ENCODE data around the gene GASK1A.

GASK1A gene

DNA sequence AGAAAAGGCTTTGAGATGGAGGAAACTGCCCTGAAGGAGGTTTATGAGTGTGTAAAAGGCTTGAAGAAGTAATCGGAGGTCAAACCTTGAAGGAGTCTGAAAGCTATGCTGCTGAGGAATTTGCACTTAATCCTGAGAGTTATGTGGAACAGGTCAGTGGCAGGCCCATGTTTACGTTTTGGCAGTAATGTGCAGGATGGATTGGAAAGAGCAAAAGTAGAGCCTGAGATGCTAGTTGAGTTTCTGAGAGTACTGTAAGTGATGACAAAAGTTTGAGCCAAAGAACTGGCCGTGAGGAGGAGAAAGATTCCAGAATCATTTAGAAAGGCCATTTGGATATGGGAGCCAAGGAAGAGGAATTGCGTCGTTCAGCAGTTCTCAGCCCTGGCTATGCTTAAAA, 3.2 kb upstream of the GASK1A start:
- POLR2A ChIA-PET: no interaction called here
- CTCF ChIA-PET: interaction anchor here (1.4 kb wide), 1 partner anchor 14 kb away, joined by 7 read pairs; no protein-coding TSS in a partner anchor
- TF ChIP-seq, protein P1, sequence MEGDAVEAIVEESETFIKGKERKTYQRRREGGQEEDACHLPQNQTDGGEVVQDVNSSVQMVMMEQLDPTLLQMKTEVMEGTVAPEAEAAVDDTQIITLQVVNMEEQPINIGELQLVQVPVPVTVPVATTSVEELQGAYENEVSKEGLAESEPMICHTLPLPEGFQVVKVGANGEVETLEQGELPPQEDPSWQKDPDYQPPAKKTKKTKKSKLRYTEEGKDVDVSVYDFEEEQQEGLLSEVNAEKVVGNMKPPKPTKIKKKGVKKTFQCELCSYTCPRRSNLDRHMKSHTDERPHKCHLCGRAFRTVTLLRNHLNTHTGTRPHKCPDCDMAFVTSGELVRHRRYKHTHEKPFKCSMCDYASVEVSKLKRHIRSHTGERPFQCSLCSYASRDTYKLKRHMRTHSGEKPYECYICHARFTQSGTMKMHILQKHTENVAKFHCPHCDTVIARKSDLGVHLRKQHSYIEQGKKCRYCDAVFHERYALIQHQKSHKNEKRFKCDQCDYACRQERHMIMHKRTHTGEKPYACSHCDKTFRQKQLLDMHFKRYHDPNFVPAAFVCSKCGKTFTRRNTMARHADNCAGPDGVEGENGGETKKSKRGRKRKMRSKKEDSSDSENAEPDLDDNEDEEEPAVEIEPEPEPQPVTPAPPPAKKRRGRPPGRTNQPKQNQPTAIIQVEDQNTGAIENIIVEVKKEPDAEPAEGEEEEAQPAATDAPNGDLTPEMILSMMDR (IDR thresholded peaks at IDR 0.05; ENCODE audit: insufficient read depth, low read length, missing control alignments): no peak
- no peak for DNase-seq (ENCODE audit: low read depth, low spot score)
- no peak overlapping the region for H3K4me3 ChIP-seq (ENCODE audit: low read depth, low read length)

DNA sequence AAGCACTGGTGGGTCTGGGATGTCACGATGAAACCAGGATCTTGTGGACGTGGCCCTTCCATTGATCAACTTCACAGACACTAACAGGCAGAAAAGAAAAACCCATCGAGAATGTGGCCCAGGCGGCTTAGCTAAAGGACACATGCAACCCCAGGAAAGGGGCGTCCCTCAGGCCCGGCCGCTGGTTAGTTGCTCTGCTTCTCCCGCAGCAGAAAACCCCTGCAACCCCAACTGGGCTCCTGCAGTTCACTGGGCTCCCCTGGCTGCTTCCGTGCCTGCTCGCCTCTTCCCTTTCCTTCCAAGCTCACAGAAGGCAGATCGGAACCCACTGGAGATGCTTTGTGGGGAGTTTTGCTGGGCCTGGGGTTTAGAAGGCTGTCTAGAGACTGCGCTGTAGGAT, 1.1 kb downstream of the GASK1A start:
- no peak overlapping the region for H3K4me3 ChIP-seq (ENCODE audit: low read depth, low read length)
- no peak for DNase-seq (ENCODE audit: low read depth, low spot score)
- CTCF ChIA-PET: interaction anchor here (1.0 to 2.3 kb wide), 2 partner anchors 19 to 81 kb away, joined by 3 to 7 read pairs; no protein-coding TSS in a partner anchor
- TF ChIP-seq, protein P1 (IDR thresholded peaks at IDR 0.05; ENCODE audit: insufficient read depth, low read length, missing control alignments): no peak
- POLR2A ChIA-PET: no interaction called here

DNA sequence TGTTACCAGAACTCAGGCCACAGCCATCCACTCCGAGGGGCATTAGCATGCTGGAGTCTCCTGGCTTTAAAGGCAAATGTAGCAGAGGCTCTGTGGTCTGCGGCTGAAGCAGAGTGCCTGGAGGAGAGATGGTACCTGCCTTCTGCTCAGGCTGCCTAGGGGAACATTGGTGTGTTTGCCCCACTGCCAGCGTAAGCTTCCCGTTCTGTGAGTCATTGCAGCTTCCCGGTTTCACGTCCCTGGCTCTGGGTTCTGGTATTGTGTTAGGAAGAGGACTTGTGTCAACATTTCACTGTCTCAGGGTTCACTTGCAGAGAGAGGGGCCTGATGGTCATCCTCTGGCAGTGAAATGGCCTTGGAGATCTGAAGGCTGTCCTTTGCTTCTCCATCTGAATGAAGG, 1.8 kb downstream of the GASK1A start:
- no peak overlapping the region for H3K4me3 ChIP-seq (ENCODE audit: low read depth, low read length)
- DNase-seq (ENCODE audit: low read depth, low spot score): no peak
- ChIA-PET POLR2A (no interaction called here), CTCF (interaction anchor here (1.0 to 2.3 kb wide), 2 partner anchors 16 to 19 kb away, joined by 3 to 7 read pairs; no protein-coding TSS in a partner anchor)
- TF ChIP-seq, protein P1 (IDR thresholded peaks at IDR 0.05; ENCODE audit: insufficient read depth, low read length, missing control alignments): no peak

DNA sequence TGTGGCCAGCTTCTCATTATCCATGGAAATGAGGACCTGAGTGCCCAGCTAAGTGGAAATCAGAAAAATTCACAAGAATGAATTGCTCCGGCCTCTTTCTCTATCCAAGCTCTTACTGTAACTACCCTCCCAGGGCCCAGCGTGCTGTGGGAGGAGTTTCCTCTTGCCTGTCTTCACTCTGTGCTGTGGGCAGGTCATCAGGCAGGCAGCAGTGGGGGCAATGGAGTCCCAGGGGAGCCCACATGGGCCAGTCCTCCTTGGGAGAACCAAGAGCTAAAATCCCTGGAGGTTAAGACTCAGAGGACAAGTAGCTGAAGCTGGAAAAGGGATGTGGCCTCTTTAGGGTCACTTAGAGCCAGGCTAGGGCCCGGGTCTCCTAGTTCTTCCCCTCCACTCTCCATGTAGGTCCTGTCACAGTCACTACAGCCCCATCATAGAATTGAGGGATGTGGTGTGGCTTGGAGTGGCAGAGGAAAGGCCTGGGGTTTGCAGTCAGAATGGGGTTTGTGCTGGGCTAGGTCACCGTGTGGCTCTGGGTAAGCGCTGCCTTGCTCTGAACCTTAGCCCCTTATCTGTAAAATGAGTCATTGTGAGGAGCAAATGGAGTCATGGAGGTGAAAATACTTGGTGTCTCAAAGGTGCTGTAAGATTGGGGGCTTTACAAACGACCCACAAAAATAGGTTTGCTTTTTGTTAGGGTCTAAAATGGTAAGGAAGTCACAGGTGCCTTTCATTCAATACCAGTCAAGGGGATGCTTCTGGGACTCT, 3.7 kb downstream of the GASK1A start:
- H3K4me3 ChIP-seq (ENCODE audit: low read depth, low read length): no peak overlapping the region
- POLR2A ChIA-PET: no interaction called here
- TF ChIP-seq, protein P1 (IDR thresholded peaks at IDR 0.05; ENCODE audit: insufficient read depth, low read length, missing control alignments): no peak
- DNase-seq (ENCODE audit: low read depth, low spot score): no peak
- CTCF ChIA-PET: no interaction called here

DNA sequence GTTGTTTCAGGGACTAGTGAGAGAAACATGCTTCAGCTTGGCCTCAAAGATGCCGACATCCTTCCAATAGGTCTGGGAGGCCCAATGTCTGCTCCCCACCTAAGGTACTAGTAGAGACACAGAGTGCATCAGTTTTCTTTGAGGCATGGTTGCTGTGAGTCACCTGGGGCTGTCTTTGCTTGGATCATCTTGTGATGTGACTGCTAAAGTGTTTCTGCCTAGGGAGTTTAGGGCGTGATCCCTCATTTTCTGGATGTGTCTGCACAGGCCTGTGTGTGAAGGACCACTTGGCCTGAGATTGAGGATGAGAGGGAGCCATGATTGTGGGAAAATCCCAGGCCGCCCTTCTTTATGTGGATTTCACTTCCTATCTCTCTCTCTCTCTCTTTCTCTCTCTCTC, 4.8 kb downstream of the GASK1A start:
- POLR2A ChIA-PET: no interaction called here
- TF ChIP-seq, protein P1 (IDR thresholded peaks at IDR 0.05; ENCODE audit: insufficient read depth, low read length, missing control alignments): no peak
- no peak overlapping the region for H3K4me3 ChIP-seq (ENCODE audit: low read depth, low read length)
- CTCF ChIA-PET: no interaction called here
- DNase-seq (ENCODE audit: low read depth, low spot score): no peak

DNA sequence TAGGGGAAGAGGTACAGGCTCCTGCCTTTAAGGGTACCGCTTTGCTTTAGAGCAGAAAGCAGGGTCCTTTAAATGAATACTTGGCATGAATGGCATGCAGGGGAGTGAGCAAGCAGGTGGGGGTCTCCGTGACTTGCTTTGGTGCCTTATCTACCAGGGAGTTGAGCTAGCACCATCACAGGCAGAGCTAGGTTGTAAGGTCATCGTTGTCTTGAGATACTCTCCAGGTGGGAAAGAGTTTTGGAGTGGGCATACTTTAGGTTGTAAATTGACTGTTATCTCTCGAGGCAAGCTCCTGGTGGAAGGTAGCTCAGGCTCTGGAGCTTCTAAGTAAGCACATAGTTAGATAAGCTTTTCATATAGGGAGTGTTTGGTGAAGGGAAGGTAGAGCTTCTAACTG, 5.6 kb downstream of the GASK1A start:
- POLR2A ChIA-PET: no interaction called here
- TF ChIP-seq, protein P1 (IDR thresholded peaks at IDR 0.05; ENCODE audit: insufficient read depth, low read length, missing control alignments): no peak
- CTCF ChIA-PET: no interaction called here
- DNase-seq (ENCODE audit: low read depth, low spot score): no peak
- no peak overlapping the region for H3K4me3 ChIP-seq (ENCODE audit: low read depth, low read length)
